ENCODE data around the gene CELSR1. TPM values are rescaled to one million over a fixed set of nuclear protein-coding genes. Genes with fewer than 3 reads are reported as not detected.
A peak's percentile ranks its signal among the peaks of the same experiment; 100 is the strongest.

The CELSR1 gene
- total and polyA plus RNA-seq, 2 of the 13 experiments (the other 11 are each of a cell fraction or from before 2014, with no cell fraction given) = 0.78 to 1.8 TPM

DNA sequence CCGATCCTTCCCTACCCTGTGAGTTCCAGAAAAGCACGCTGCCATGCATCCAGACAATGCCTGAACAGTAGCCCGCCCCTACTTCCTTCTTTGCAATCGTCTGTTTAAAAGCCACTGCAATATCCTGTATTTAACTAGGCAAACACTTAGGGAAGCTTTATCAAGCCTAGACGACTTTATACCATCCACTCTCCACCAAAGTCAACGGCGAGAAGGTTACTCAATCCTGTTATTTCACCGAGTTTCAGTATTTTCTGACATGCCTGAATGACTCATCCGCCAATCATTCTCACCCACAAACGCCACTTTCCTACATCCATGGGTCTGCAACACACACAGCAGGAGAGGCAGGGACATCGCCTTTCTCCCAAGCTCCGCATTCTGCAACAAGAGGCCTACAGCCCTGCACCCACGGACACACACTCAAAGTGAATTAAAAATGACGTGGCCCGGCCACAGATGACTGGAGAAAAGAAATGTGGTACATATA lies 9.3 kb downstream of the CELSR1 start (continued):
- TF ChIP-seq, protein P1, sequence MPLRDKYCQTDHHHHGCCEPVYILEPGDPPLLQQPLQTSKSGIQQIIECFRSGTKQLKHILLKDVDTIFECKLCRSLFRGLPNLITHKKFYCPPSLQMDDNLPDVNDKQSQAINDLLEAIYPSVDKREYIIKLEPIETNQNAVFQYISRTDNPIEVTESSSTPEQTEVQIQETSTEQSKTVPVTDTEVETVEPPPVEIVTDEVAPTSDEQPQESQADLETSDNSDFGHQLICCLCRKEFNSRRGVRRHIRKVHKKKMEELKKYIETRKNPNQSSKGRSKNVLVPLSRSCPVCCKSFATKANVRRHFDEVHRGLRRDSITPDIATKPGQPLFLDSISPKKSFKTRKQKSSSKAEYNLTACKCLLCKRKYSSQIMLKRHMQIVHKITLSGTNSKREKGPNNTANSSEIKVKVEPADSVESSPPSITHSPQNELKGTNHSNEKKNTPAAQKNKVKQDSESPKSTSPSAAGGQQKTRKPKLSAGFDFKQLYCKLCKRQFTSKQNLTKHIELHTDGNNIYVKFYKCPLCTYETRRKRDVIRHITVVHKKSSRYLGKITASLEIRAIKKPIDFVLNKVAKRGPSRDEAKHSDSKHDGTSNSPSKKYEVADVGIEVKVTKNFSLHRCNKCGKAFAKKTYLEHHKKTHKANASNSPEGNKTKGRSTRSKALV (CRISPR knock-in tag; IDR thresholded peaks at IDR 0.05) = 0 out of 2 replicates have a peak, but pooled peaks have one; percentile 50
- TF ChIP-seq IRF2 (CRISPR knock-in tag; IDR thresholded peaks at IDR 0.05) = 0 out of 2 replicates have a peak, but pooled peaks have one; percentile 41
- TF ChIP-seq TBX2 (CRISPR knock-in tag; IDR thresholded peaks at IDR 0.05; ENCODE audit: borderline replicate concordance) = peak; percentile 60; the same call in 1 of the 2 replicates
- TF ChIP-seq ZNF792 (CRISPR knock-in tag; IDR thresholded peaks at IDR 0.05) = 0 out of 2 replicates have a peak, but pooled peaks have one; percentile 54
- TF ChIP-seq NR1H2 (CRISPR knock-in tag; IDR thresholded peaks at IDR 0.05; ENCODE audit: borderline replicate concordance, low read depth) = no peak
- peak; percentile 80 for TF ChIP-seq ZNF644 (CRISPR knock-in tag; IDR thresholded peaks at IDR 0.05; ENCODE audit: low read depth)
- TF ChIP-seq TBX3 (IDR thresholded peaks at IDR 0.05; ENCODE audit: borderline replicate concordance) = peak; percentile 37; the same call in 1 of the 2 replicates
- TF ChIP-seq ELF1 (CRISPR knock-in tag; IDR thresholded peaks at IDR 0.05) = peak; percentile 55
- TF ChIP-seq ZBTB7B (CRISPR knock-in tag; IDR thresholded peaks at IDR 0.05) = no peak
- TF ChIP-seq MAFG (CRISPR knock-in tag; IDR thresholded peaks at IDR 0.05) = no peak
- no peak for TF ChIP-seq MZF1 (CRISPR knock-in tag; IDR thresholded peaks at IDR 0.05; ENCODE audit: borderline replicate concordance)
- TF ChIP-seq RXRB (CRISPR knock-in tag; IDR thresholded peaks at IDR 0.05; ENCODE audit: borderline replicate concordance) = peak; percentile 76; the same call in 1 of the 2 replicates
- TF ChIP-seq, protein P2, sequence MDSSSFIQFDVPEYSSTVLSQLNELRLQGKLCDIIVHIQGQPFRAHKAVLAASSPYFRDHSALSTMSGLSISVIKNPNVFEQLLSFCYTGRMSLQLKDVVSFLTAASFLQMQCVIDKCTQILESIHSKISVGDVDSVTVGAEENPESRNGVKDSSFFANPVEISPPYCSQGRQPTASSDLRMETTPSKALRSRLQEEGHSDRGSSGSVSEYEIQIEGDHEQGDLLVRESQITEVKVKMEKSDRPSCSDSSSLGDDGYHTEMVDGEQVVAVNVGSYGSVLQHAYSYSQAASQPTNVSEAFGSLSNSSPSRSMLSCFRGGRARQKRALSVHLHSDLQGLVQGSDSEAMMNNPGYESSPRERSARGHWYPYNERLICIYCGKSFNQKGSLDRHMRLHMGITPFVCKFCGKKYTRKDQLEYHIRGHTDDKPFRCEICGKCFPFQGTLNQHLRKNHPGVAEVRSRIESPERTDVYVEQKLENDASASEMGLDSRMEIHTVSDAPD (CRISPR knock-in tag; IDR thresholded peaks at IDR 0.05) = peak; percentile 60; the same call in 1 of the 2 replicates
- TF ChIP-seq ZNF331 (CRISPR knock-in tag; IDR thresholded peaks at IDR 0.05) = 0 out of 2 replicates have a peak, but pooled peaks have one; percentile 57
- 0 out of 2 replicates have a peak, but pooled peaks have one; percentile 27 for TF ChIP-seq KDM2A (CRISPR knock-in tag; IDR thresholded peaks at IDR 0.05; ENCODE audit: borderline replicate concordance, low read depth)
- no peak for TF ChIP-seq ESRRA (CRISPR knock-in tag; IDR thresholded peaks at IDR 0.05; ENCODE audit: low read depth)
- no peak for TF ChIP-seq GABPA (IDR thresholded peaks at IDR 0.05; ENCODE audit: low read depth, low read length)
- TF ChIP-seq GABPA (CRISPR knock-in tag; IDR thresholded peaks at IDR 0.05; ENCODE audit: low read depth) = peak; percentile 48; the same call in 1 of the 2 replicates
- TF ChIP-seq ARNTL (CRISPR knock-in tag; IDR thresholded peaks at IDR 0.05) = 0 out of 2 replicates have a peak, but pooled peaks have one; percentile 27
- no peak for TF ChIP-seq PAX8 (CRISPR knock-in tag; IDR thresholded peaks at IDR 0.05; ENCODE audit: borderline replicate concordance)
- no peak for TF ChIP-seq MYNN (CRISPR knock-in tag; IDR thresholded peaks at IDR 0.05; ENCODE audit: low read depth)
- TF ChIP-seq RXRA (CRISPR knock-in tag; IDR thresholded peaks at IDR 0.05) = no peak; the same call in 1 of the 2 replicates
- peak; percentile 61 for TF ChIP-seq SOX13 (IDR thresholded peaks at IDR 0.05)
- TF ChIP-seq SOX13 (CRISPR knock-in tag; conservative IDR thresholded peaks at IDR 0.05 in 1 of 2, IDR thresholded peaks at IDR 0.05 in 1 of 2) = peak in 1 of 2 experiments; percentile 84; a peak in 2 of 4 replicates
- TF ChIP-seq FOXP1 (IDR thresholded peaks at IDR 0.05) = no peak
- TF ChIP-seq FOXP1 (CRISPR knock-in tag; IDR thresholded peaks at IDR 0.05) = peak; percentile 56
- TF ChIP-seq TOPORS (CRISPR knock-in tag; IDR thresholded peaks at IDR 0.05) = no peak
- no peak for TF ChIP-seq NR2F2 (IDR thresholded peaks at IDR 0.05; ENCODE audit: borderline replicate concordance, low read depth)
- TF ChIP-seq GATAD2A (CRISPR knock-in tag; IDR thresholded peaks at IDR 0.05) = peak; percentile 90
- peak; percentile 48; the same call in 1 of the 2 replicates for TF ChIP-seq ARNT2 (CRISPR knock-in tag; IDR thresholded peaks at IDR 0.05; ENCODE audit: low read depth)
- TF ChIP-seq MEIS1 (CRISPR knock-in tag; IDR thresholded peaks at IDR 0.05; ENCODE audit: borderline replicate concordance) = peak; percentile 89
